Astrocyte (in vitro differentiated cells and primary cell): ENCODE results near the gene SCUBE3. TPM values are rescaled to one million over a fixed set of nuclear protein-coding genes. Genes with fewer than 3 reads are reported as not detected.

Experiments
- DNase-seq: peaks from one replicate; pipeline ENCODE4 v3.0.0-alpha.2; 2010; ENCODE audit warnings: low read depth
- FAIRE-seq: peaks from 2 replicates; lab custom pipeline; 2011; peaks lifted over from hg19 to GRCh38; lab: Jason Lieb, UNC
- H2AFZ ChIP-seq: 2 replicates; pipeline ENCODE4 v1.6.0; 2012; ENCODE audit warnings: low read depth, low read length, inconsistent platforms
- H3K27ac ChIP-seq: 2 replicates; pipeline ENCODE4 v1.5.1; 2011; ENCODE audit warnings: low read depth, low read length, inconsistent platforms
- H3K27me3 ChIP-seq: 2 replicates; pipeline ENCODE4 v1.6.0; 2011; ENCODE audit warnings: low read length, inconsistent platforms; ENCODE audit not compliant: insufficient read depth
- H3K36me3 ChIP-seq: 2 replicates; pipeline ENCODE4 v1.5.1; 2011; ENCODE audit warnings: low read length, inconsistent platforms; ENCODE audit not compliant: insufficient read depth
- H3K4me1 ChIP-seq: 2 replicates; pipeline ENCODE4 v1.5.1; 2011; ENCODE audit warnings: low read length, inconsistent platforms; ENCODE audit not compliant: insufficient read depth
- H3K4me2 ChIP-seq: 2 replicates; pipeline ENCODE4 v1.6.0; 2012; ENCODE audit warnings: low read length, inconsistent platforms
- H3K4me3 ChIP-seq: 2 replicates; pipeline ENCODE4 v1.5.1; 2011; ENCODE audit warnings: low read depth, mild to moderate bottlenecking, low read length, inconsistent platforms; ENCODE audit not compliant: insufficient read depth
- H3K79me2 ChIP-seq: 2 replicates; pipeline ENCODE4 v1.6.0; 2012; ENCODE audit warnings: mild to moderate bottlenecking, low read length, inconsistent platforms; ENCODE audit not compliant: insufficient read depth
- H3K9ac ChIP-seq: 2 replicates; pipeline ENCODE4 v1.6.0; 2012; ENCODE audit warnings: mild to moderate bottlenecking, low read length, inconsistent platforms
- H3K9me3 ChIP-seq: 2 replicates; pipeline ENCODE4 v1.5.1; 2012; ENCODE audit warnings: low read depth, mild to moderate bottlenecking, low read length, inconsistent platforms; ENCODE audit not compliant: insufficient read depth
- H4K20me1 ChIP-seq: 2 replicates; pipeline ENCODE4 v1.6.0; 2012; ENCODE audit warnings: low read length, inconsistent platforms; ENCODE audit not compliant: insufficient read depth
- H3K27ac Mint-ChIP-seq: one replicate; pipeline ENCODE4 v1.8.0; 2021; ENCODE audit warnings: mild to moderate bottlenecking, mixed read lengths; ENCODE audit not compliant: unreplicated experiment
- H3K27me3 Mint-ChIP-seq: one replicate; pipeline ENCODE4 v1.8.0; 2021; ENCODE audit warnings: low read depth, mixed read lengths; ENCODE audit not compliant: unreplicated experiment
- H3K36me3 Mint-ChIP-seq: one replicate; pipeline ENCODE4 v1.8.0; 2021; ENCODE audit warnings: low read depth, mixed read lengths; ENCODE audit not compliant: unreplicated experiment
- H3K4me1 Mint-ChIP-seq: one replicate; pipeline ENCODE4 v1.8.0; 2021; ENCODE audit warnings: low read depth, mixed read lengths; ENCODE audit not compliant: unreplicated experiment
- H3K4me3 Mint-ChIP-seq: one replicate; pipeline ENCODE4 v1.8.0; 2021; ENCODE audit warnings: mild to moderate bottlenecking, moderate library complexity, mixed read lengths; ENCODE audit not compliant: unreplicated experiment
- H3K9me3 Mint-ChIP-seq: one replicate; pipeline ENCODE4 v1.8.0; 2021; ENCODE audit warnings: mild to moderate bottlenecking, mixed read lengths; ENCODE audit not compliant: unreplicated experiment
- EZH2 ChIP-seq: IDR thresholded peaks from 2 replicates; pipeline ENCODE4 v1.6.1; 2012; ENCODE audit warnings: mild to moderate bottlenecking, low read length, inconsistent platforms; ENCODE audit not compliant: insufficient read depth
- total RNA-seq: library from RNA; stranded (reverse); gene quantifications from 2 replicates; pipeline ENCODE4 v1.2.1, GENCODE V29; 2021
- TF ChIP-seq, protein P1 (sequence below): IDR thresholded peaks from 2 replicates; pipeline ENCODE4 v1.5.1; 2011; ENCODE audit warnings: low read depth, mild to moderate bottlenecking, inconsistent platforms, low read length, moderate library complexity; ENCODE audit not compliant: insufficient read depth

The SCUBE3 gene
- total RNA-seq, 1 donor from 2014 or later = 10.1 TPM

DNA sequence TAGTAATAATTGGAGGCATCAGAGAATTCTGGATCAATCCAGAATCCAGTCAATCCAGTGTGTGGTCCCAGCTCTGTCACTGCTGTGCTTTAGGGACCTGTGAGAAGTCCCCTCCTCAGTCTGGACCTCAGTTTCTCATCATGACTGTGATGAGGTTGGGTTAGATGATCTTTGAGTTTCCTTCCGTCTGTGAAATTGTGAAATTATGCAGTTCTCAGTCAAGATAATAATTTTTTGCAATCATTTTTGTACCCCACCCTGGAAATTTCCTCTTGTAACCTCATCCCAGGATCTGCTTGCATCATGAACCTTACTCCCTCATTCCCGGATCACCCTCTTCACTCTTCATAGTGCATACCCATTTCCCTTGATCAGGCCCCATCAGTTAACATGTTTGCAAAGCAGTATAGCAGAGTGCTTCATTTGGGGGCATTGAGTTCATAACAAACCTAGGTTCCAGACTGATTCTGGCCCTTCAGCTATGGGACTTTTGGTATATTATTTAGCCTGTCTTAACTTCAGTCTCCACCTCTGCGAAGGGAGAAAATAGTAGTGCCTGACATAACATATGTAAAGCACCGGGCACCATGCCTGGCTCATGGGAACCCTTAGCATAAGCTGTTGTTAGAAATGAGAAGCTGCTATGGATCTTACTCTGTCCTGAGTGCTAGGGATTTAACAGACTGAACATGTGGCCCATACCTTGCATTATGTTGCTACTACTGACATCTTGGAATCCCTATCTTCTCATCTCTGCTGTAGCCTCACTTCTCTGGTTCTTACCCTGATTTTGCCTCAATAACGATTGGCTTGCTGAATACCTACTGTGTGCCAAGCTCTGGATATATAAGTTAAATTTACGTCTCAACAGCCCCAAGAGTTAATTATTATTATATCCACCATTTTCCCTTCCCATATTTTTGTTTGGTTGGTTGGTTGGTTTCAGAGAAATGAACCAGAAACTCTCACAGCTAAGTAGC lies 47.1 kb downstream of the SCUBE3 start:
- H3K4me3 Mint-ChIP-seq = peak overlapping the region; percentile 94
- peak overlapping the region; percentile 97 for H3K9ac ChIP-seq
- no peak for FAIRE-seq

DNA sequence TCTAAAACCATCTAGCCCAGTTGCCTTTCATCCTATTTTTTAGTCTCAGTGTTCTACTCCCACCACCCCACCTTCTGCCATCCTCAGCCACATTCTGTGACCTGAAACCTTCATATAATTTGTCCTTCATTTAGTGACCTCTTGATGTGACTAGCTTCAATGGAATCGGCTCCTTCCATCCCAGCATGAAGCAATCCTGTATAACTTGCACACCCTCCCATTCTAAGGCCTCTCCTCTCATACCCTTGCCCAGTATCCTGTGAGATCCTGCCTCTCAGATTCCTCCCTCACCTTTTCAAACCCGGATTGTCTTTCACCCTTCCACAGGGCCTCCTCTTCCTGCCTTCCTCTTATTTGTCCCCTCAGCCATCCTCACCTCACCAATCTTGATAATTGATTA lies 48.8 kb downstream of the SCUBE3 start:
- DNase-seq (no peak), FAIRE-seq (no peak)

More for the DNA sequence above, 47.1 kb downstream of the SCUBE3 start:
- peak overlapping the region; percentile 95 for H3K4me2 ChIP-seq
- H3K79me2 ChIP-seq = peaks cover 33% of the 10 kb centered on the region
- DNase-seq = no peak
- H3K4me1 Mint-ChIP-seq = peaks cover 16% of the 10 kb centered on the region
- H3K4me3 ChIP-seq = peak overlapping the region; percentile 98
- H3K27me3 Mint-ChIP-seq = no peaks in the 10 kb centered on the region
- peaks cover 20% of the 10 kb centered on the region for H3K4me1 ChIP-seq
- peaks cover 5% of the 10 kb centered on the region for H4K20me1 ChIP-seq
- H3K9me3 ChIP-seq = no peaks in the 10 kb centered on the region
- H3K27ac ChIP-seq = no peak overlapping the region
- TF ChIP-seq EZH2 = no peak
- TF ChIP-seq, protein P1, sequence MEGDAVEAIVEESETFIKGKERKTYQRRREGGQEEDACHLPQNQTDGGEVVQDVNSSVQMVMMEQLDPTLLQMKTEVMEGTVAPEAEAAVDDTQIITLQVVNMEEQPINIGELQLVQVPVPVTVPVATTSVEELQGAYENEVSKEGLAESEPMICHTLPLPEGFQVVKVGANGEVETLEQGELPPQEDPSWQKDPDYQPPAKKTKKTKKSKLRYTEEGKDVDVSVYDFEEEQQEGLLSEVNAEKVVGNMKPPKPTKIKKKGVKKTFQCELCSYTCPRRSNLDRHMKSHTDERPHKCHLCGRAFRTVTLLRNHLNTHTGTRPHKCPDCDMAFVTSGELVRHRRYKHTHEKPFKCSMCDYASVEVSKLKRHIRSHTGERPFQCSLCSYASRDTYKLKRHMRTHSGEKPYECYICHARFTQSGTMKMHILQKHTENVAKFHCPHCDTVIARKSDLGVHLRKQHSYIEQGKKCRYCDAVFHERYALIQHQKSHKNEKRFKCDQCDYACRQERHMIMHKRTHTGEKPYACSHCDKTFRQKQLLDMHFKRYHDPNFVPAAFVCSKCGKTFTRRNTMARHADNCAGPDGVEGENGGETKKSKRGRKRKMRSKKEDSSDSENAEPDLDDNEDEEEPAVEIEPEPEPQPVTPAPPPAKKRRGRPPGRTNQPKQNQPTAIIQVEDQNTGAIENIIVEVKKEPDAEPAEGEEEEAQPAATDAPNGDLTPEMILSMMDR = no peak
- no peaks in the 10 kb centered on the region for H3K27me3 ChIP-seq
- H3K36me3 ChIP-seq = no peaks in the 10 kb centered on the region
- H3K36me3 Mint-ChIP-seq = no peaks in the 10 kb centered on the region
- peak overlapping the region; percentile 72 for H3K27ac Mint-ChIP-seq
- H3K9me3 Mint-ChIP-seq = no peaks in the 10 kb centered on the region
- no peak overlapping the region for H2AFZ ChIP-seq

More for the DNA sequence above, 48.8 kb downstream of the SCUBE3 start:
- Histone ChIP-seq H3K27me3 (no peaks in the 10 kb centered on the region), H3K9ac (no peak overlapping the region), H3K79me2 (peaks cover 29% of the 10 kb centered on the region), H2AFZ (no peak overlapping the region), H3K4me3 (no peak overlapping the region), H3K27ac (no peak overlapping the region), H4K20me1 (peaks cover 6% of the 10 kb centered on the region), H3K36me3 (no peaks in the 10 kb centered on the region), H3K4me1 (peaks cover 20% of the 10 kb centered on the region), H3K4me2 (peak overlapping the region; percentile 25), H3K9me3 (no peaks in the 10 kb centered on the region)
- Mint-ChIP-seq H3K27ac (peak overlapping the region; percentile 44), H3K4me1 (peaks cover 14% of the 10 kb centered on the region), H3K27me3 (no peaks in the 10 kb centered on the region), H3K4me3 (peak overlapping the region; percentile 2), H3K9me3 (no peaks in the 10 kb centered on the region), H3K36me3 (no peaks in the 10 kb centered on the region)
- TF ChIP-seq, protein P1 = no peak
- no peak for TF ChIP-seq EZH2
